H9 (cell line): ENCODE results near the gene RINL. TPM values are rescaled to one million over a fixed set of nuclear protein-coding genes. Genes with fewer than 3 reads are reported as not detected.

Experiments used
- DNase-seq: peaks from one replicate; pipeline ENCODE4 v3.0.0-alpha.2; 2017
- H2AFZ ChIP-seq: one replicate; pipeline ENCODE4 v1.6.1; 2013; ENCODE audit warnings: mild to moderate bottlenecking, low read length, control low read depth, moderate library complexity
- H2AK5ac ChIP-seq: 2 replicates; pipeline ENCODE4 v1.6.1; 2013; ENCODE audit warnings: low read length, control low read depth, mixed read lengths; ENCODE audit not compliant: insufficient read length
- H2BK120ac ChIP-seq: one replicate; pipeline ENCODE4 v1.6.1; 2013; ENCODE audit warnings: low read depth, mild to moderate bottlenecking, low read length, control low read depth, inconsistent platforms; ENCODE audit not compliant: poor library complexity, severe bottlenecking
- H2BK12ac ChIP-seq: 2 replicates; pipeline ENCODE4 v1.6.1; 2013; ENCODE audit warnings: low read length, control low read depth, mixed read lengths, low read depth; ENCODE audit not compliant: insufficient read length
- H2BK15ac ChIP-seq: 2 replicates; pipeline ENCODE4 v1.6.1; 2013; ENCODE audit warnings: low read depth, low read length, control low read depth
- H2BK20ac ChIP-seq: one replicate; pipeline ENCODE4 v1.6.1; 2013; ENCODE audit warnings: low read depth, mild to moderate bottlenecking, low read length, control low read depth, inconsistent platforms; ENCODE audit not compliant: poor library complexity, severe bottlenecking
- H2BK5ac ChIP-seq: 2 replicates; pipeline ENCODE4 v1.6.1; 2013; ENCODE audit warnings: low read length, control low read depth, mixed read lengths; ENCODE audit not compliant: insufficient read length
- H3K14ac ChIP-seq: 2 replicates; pipeline ENCODE4 v1.6.1; 2013; ENCODE audit warnings: low read length, control low read depth; ENCODE audit not compliant: insufficient read depth
- H3K18ac ChIP-seq: 2 replicates; pipeline ENCODE4 v1.6.1; 2013; ENCODE audit warnings: low read depth, mild to moderate bottlenecking, mixed read lengths, low read length, control low read depth; ENCODE audit not compliant: insufficient read length
- H3K23ac ChIP-seq: 2 replicates; pipeline ENCODE4 v1.6.1; 2013; ENCODE audit warnings: low read length, control low read depth, mixed read lengths, low read depth; ENCODE audit not compliant: insufficient read length
- H3K23me2 ChIP-seq: 2 replicates; pipeline ENCODE4 v1.6.1; 2013; ENCODE audit warnings: low read depth, mild to moderate bottlenecking, mixed read lengths, low read length, control low read depth; ENCODE audit not compliant: insufficient read length, poor library complexity, severe bottlenecking
- H3K27ac ChIP-seq: 2 replicates; pipeline ENCODE4 v1.5.1; 2013; ENCODE audit warnings: low read length, control low read depth, mixed read lengths, low read depth; ENCODE audit not compliant: insufficient read length
- H3K27me3 ChIP-seq: 2 replicates; pipeline ENCODE4 v1.6.1; 2013; ENCODE audit warnings: low read length, control low read depth, inconsistent platforms; ENCODE audit not compliant: insufficient read depth
- H3K4ac ChIP-seq: 2 replicates; pipeline ENCODE4 v1.6.1; 2013; ENCODE audit warnings: low read depth, mild to moderate bottlenecking, control low read depth, inconsistent platforms, low read length, moderate library complexity
- H3K4me1 ChIP-seq: 2 replicates; pipeline ENCODE4 v1.6.1; 2013; ENCODE audit warnings: low read length, control low read depth, inconsistent platforms; ENCODE audit not compliant: insufficient read depth
- H3K4me2 ChIP-seq: 2 replicates; pipeline ENCODE4 v1.6.1; 2013; ENCODE audit warnings: low read length, control low read depth, mixed read lengths; ENCODE audit not compliant: insufficient read length, insufficient read depth
- H3K56ac ChIP-seq: 2 replicates; pipeline ENCODE4 v1.6.1; 2013; ENCODE audit warnings: low read depth, mild to moderate bottlenecking, mixed read lengths, low read length, control low read depth; ENCODE audit not compliant: insufficient read length
- H3K79me1 ChIP-seq: 2 replicates; pipeline ENCODE4 v1.6.1; 2013; ENCODE audit warnings: low read depth, mild to moderate bottlenecking, moderate library complexity, low read length, control low read depth, inconsistent platforms; ENCODE audit not compliant: insufficient read depth, poor library complexity, severe bottlenecking
- H3K79me2 ChIP-seq: 2 replicates; pipeline ENCODE4 v1.6.1; 2013; ENCODE audit warnings: low read length, control low read depth, inconsistent platforms; ENCODE audit not compliant: insufficient read depth
- H3K9ac ChIP-seq: 2 replicates; pipeline ENCODE4 v1.6.1; 2013; ENCODE audit warnings: low read length, control low read depth, mixed read lengths; ENCODE audit not compliant: insufficient read length; ENCODE audit errors: extremely low read depth
- H3K9me3 ChIP-seq: one replicate; pipeline ENCODE4 v1.6.1; 2013; ENCODE audit warnings: low read depth, low read length, inconsistent platforms; ENCODE audit not compliant: control insufficient read depth
- H3T11ph ChIP-seq: one replicate; pipeline ENCODE4 v1.6.1; 2013; ENCODE audit warnings: mild to moderate bottlenecking, low read length, control low read depth, inconsistent platforms
- H4K20me1 ChIP-seq: one replicate; pipeline ENCODE4 v1.6.1; 2013; ENCODE audit not compliant: control insufficient read depth, insufficient read length, insufficient read depth
- H4K5ac ChIP-seq: 2 replicates; pipeline ENCODE4 v1.6.1; 2013; ENCODE audit warnings: low read depth, mild to moderate bottlenecking, mixed read lengths, low read length, control low read depth; ENCODE audit not compliant: insufficient read length
- H4K8ac ChIP-seq: replicated peaks from 2 replicates; pipeline ENCODE4 v1.6.1; 2013; ENCODE audit warnings: low read length, control low read depth, mixed read lengths, low read depth; ENCODE audit not compliant: insufficient read length
- H4K91ac ChIP-seq: 2 replicates; pipeline ENCODE4 v1.6.1; 2013; ENCODE audit warnings: low read depth, mild to moderate bottlenecking, moderate library complexity, mixed read lengths, low read length, control low read depth; ENCODE audit not compliant: insufficient read length
- H3K27ac Mint-ChIP-seq, 3 experiments: 2 replicates in 2 of 3; 3 replicates in 1 of 3; pipeline ENCODE4 v1.8.0; 2020 to 2021; ENCODE audit warnings: mixed read lengths in 3 of 3, mild to moderate bottlenecking in 1 of 3, moderate library complexity in 1 of 3
- H3K27me3 Mint-ChIP-seq: 2 replicates; pipeline ENCODE4 v1.8.0; 2021; ENCODE audit warnings: low read depth, mild to moderate bottlenecking, moderate library complexity, mixed read lengths
- H3K36me3 Mint-ChIP-seq, 3 experiments: 2 replicates in 2 of 3; 3 replicates in 1 of 3; pipeline ENCODE4 v1.8.0; 2020 to 2021; ENCODE audit warnings: low read depth in 3 of 3, mixed read lengths in 3 of 3; ENCODE audit not compliant: insufficient read depth in 1 of 3
- H3K4me1 Mint-ChIP-seq, 2 experiments: 2 replicates each; pipeline ENCODE4 v1.8.0; 2020; ENCODE audit warnings: mixed read lengths in 2 of 2
- H3K4me3 Mint-ChIP-seq, 2 experiments: 2 replicates in 1 of 2; 3 replicates in 1 of 2; pipeline ENCODE4 v1.8.0; 2020 to 2021; ENCODE audit warnings: mild to moderate bottlenecking in 2 of 2, mixed read lengths in 2 of 2, moderate library complexity in 1 of 2
- H3K9me3 Mint-ChIP-seq, 2 experiments: 2 replicates in 1 of 2; 3 replicates in 1 of 2; pipeline ENCODE4 v1.8.0; 2020; ENCODE audit warnings: mild to moderate bottlenecking in 2 of 2, mixed read lengths in 2 of 2, moderate library complexity in 1 of 2
- WGBS: extraction: QIAGEN DNeasy Blood & Tissue Kit; methylation state at CpG from one replicate; pipeline ENCODE4 v1.1.7; 2013; ENCODE audit warnings: missing lambda C conversion rate, low lambda C conversion rate, mixed read lengths; ENCODE audit not compliant: insufficient read length; ENCODE audit errors: extremely low coverage; 5-methylcytosine and 5-hydroxymethylcytosine counted together
- total RNA-seq: library from RNA; stranded (reverse); gene quantifications from 2 replicates; pipeline ENCODE4 v1.2.1, GENCODE V29; 2021
- TF ChIP-seq, protein P1 (sequence below): fragments of 200-600 bp; sonication (generic); conservative IDR thresholded peaks from 3 replicates; pipeline ENCODE4 v1.8.0; 2021; ENCODE audit warnings: antibody characterized with exemption, mild to moderate bottlenecking

RINL gene
- total RNA-seq, 1 experiment from 2014 or later = 6.4 TPM

DNA sequence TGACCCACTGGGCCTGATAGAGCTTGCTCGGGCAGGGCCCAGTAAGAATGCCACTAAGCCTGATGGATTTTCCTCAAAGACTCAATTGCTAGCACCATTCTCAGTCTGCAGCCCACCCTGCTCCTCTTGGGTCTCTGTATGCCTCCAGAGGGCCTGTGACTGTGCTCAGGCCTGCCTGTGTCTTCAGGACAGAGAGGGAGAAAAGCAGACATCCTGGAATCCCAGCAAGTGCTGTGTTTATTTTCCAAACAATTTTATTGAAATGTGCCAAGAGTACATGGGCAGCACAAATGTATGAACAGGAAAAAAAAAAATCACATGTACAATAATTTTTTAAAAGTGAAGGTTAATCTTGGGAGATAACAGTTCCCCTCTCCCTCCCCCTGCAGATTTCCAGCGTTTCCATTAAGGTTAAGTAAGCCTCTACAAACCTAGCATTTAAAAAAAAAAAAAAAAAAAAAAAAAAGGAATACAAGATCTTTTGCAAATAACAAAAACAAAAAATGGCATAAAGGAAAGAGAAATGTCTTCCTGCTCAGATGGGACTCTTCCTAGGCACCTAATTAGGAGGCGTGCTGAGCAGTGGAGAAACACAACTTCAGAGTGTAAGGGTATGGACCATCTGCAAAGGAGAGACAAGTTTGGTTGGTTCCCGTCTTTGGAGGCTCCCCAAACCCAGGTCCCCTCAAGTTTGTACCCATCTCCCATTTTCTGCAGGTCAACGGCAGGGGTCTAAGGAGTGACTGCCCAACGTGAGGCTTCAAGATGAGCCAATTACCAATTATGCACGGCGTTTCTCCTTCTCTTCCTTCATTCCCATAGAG, 41.7 kb downstream of the RINL start:
- Histone ChIP-seq H2AK5ac (no peak overlapping the region), H3K23ac (no peak overlapping the region), H3K23me2 (peaks cover 3% of the 10 kb centered on the region), H2BK12ac (no peak overlapping the region), H2AFZ (no peak overlapping the region), H3K18ac (no peak overlapping the region), H3K9ac (no peak overlapping the region), H3K9me3 (no peaks in the 10 kb centered on the region), H3K4me1 (peaks cover 2% of the 10 kb centered on the region; the same call in 1 of the 2 replicates), H3K4me2 (no peak overlapping the region), H2BK5ac (no peak overlapping the region), H4K5ac (no peak overlapping the region), H4K20me1 (no peaks in the 10 kb centered on the region), H4K91ac (no peak overlapping the region), H3K27ac (no peak overlapping the region), H2BK120ac (no peak overlapping the region), H2BK20ac (no peak overlapping the region), H3K79me1 (no peaks in the 10 kb centered on the region), H3T11ph (no peak overlapping the region), H3K56ac (no peak overlapping the region), H3K79me2 (no peaks in the 10 kb centered on the region), H3K27me3 (no peaks in the 10 kb centered on the region), H4K8ac (no peak overlapping the region), H2BK15ac (no peak overlapping the region), H3K14ac (no peak overlapping the region), H3K4ac (no peak overlapping the region)
- DNase-seq = no peak
- no peaks in the 10 kb centered on the region for H3K27me3 Mint-ChIP-seq
- WGBS = no CpG with 5 or more reads among the region's 8 CpGs
- H3K36me3 Mint-ChIP-seq = peaks cover 52 to 72% (median 55%) of the 10 kb centered on the region in 3 experiments
- TF ChIP-seq, protein P1, sequence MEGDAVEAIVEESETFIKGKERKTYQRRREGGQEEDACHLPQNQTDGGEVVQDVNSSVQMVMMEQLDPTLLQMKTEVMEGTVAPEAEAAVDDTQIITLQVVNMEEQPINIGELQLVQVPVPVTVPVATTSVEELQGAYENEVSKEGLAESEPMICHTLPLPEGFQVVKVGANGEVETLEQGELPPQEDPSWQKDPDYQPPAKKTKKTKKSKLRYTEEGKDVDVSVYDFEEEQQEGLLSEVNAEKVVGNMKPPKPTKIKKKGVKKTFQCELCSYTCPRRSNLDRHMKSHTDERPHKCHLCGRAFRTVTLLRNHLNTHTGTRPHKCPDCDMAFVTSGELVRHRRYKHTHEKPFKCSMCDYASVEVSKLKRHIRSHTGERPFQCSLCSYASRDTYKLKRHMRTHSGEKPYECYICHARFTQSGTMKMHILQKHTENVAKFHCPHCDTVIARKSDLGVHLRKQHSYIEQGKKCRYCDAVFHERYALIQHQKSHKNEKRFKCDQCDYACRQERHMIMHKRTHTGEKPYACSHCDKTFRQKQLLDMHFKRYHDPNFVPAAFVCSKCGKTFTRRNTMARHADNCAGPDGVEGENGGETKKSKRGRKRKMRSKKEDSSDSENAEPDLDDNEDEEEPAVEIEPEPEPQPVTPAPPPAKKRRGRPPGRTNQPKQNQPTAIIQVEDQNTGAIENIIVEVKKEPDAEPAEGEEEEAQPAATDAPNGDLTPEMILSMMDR = no peak
- H3K4me1 Mint-ChIP-seq = peaks cover 6 to 7% of the 10 kb centered on the region in 2 experiments
- H3K9me3 Mint-ChIP-seq = no peaks in the 10 kb centered on the region; a peak in 1 of 5 replicates
- peak overlapping the region in 2 of 3 experiments; percentile 40 to 92; a peak in 3 of 7 replicates for H3K27ac Mint-ChIP-seq
- no peak overlapping the region for H3K4me3 Mint-ChIP-seq
